ENCODE data around the gene PRPF8.
"Not testable (repeated sequence)": the region's sequence is repeated elsewhere in the genome, so short reads cannot be mapped to it uniquely, and the experiment has no call there.

The PRPF8 gene

GRCh38 chr17:1716076-1716911 lies 31.6 kb upstream of the PRPF8 start:
- peak; percentile 100 for DNase-seq

GRCh38 chr17:1715803-1716075 lies 31.1 kb upstream of the PRPF8 start:
- no peak for DNase-seq

- peak; percentile 50 for DNase-seq
These were observed 30.5 kb upstream of the PRPF8 start for GRCh38 chr17:1714980-1715802.

GRCh38 chr17:1714427-1714979 lies 29.8 kb upstream of the PRPF8 start:
- DNase-seq, result no peak

- no peak for DNase-seq
These were observed 29.3 kb upstream of the PRPF8 start for GRCh38 chr17:1713878-1714426.

- no peak for DNase-seq
These were observed 28.7 kb upstream of the PRPF8 start for GRCh38 chr17:1713160-1713877.

GRCh38 chr17:1712271-1712670 lies 27.6 kb upstream of the PRPF8 start:
- no peak for DNase-seq

GRCh38 chr17:1711804-1712203 lies 27.1 kb upstream of the PRPF8 start:
- DNase-seq, result no peak

- no peak for DNase-seq
These were observed 26.3 kb upstream of the PRPF8 start for GRCh38 chr17:1710807-1711553.

- DNase-seq, result no peak
These were observed 25.5 kb upstream of the PRPF8 start, which contains the start of gene TLCD2 for GRCh38 chr17:1709971-1710806. TSS of gene TLCD2 (minus strand) at chr17:1710377. CDS start at chr17:1710242, 135 bp downstream.

GRCh38 chr17:1709403-1709951 lies 24.8 kb upstream of the PRPF8 start:
- no peak for DNase-seq

- not testable (repeated sequence) for DNase-seq
These were observed 24.2 kb upstream of the PRPF8 start for GRCh38 chr17:1708791-1709346.

- peak; percentile 39 for DNase-seq
These were observed 22.4 kb upstream of the PRPF8 start for GRCh38 chr17:1707107-1707506.

- DNase-seq, result no peak
These were observed 20.3 kb upstream of the PRPF8 start for GRCh38 chr17:1705004-1705403.

- no peak for DNase-seq
These were observed 18.4 kb upstream of the PRPF8 start for GRCh38 chr17:1703063-1703462.

GRCh38 chr17:1699891-1700290 lies 15.2 kb upstream of the PRPF8 start:
- DNase-seq, result not testable (repeated sequence)

- no peak for DNase-seq
These were observed 13.0 kb upstream of the PRPF8 start for GRCh38 chr17:1697681-1698080.

- no peak for DNase-seq
These were observed 10.7 kb upstream of the PRPF8 start for GRCh38 chr17:1695365-1695764.

GRCh38 chr17:1693339-1693738 lies 8.7 kb upstream of the PRPF8 start:
- no peak for DNase-seq

GRCh38 chr17:1690544-1691221 lies 6.0 kb upstream of the PRPF8 start:
- DNase-seq, result no peak

Measured in activated gamma-delta T cell treated with Interleukin-2 at 50 U/mL for 16 hours (primary cell).